Natural killer cell treated with Interleukin-12 subunit alpha and Interleukin-12 subunit beta and Interleukin-15 and Interleukin-18, amount 100 ng/mL, for 72 hours (primary cell): ENCODE data around the gene NFIA. TPM values are rescaled to one million over a fixed set of nuclear protein-coding genes. Genes with fewer than 3 reads are reported as not detected.

Experiments used
- ATAC-seq, 2 donors: fragments of 150-1000 bp; cut with Tn5 transposase in 1 of 2; sonication (Bioruptor Pico), chemical (Tn5 transposase) in 1 of 2; 2 replicates each; pipeline ENCODE4 v1.10.0; 2021
- DNase-seq: peaks from one replicate; pipeline ENCODE4 v3.0.0; 2022; ENCODE audit warnings: low spot score
- H3K27ac Mint-ChIP-seq, 2 donors: 1 replicate in 1 of 2; 2 replicates in 1 of 2; pipeline ENCODE4 v1.8.0; 2022; ENCODE audit warnings: mixed read lengths in 2 of 2, mild to moderate bottlenecking in 1 of 2, moderate library complexity in 1 of 2
- H3K27me3 Mint-ChIP-seq, 2 donors: 1 replicate in 1 of 2; 2 replicates in 1 of 2; pipeline ENCODE4 v1.8.0; 2022; ENCODE audit warnings: mixed read lengths in 2 of 2
- H3K36me3 Mint-ChIP-seq: one replicate; pipeline ENCODE4 v1.8.0; 2022; ENCODE audit warnings: mixed read lengths
- H3K4me1 Mint-ChIP-seq, 2 donors: 1 replicate in 1 of 2; 2 replicates in 1 of 2; pipeline ENCODE4 v1.8.0; 2022; ENCODE audit warnings: low read depth in 2 of 2, mixed read lengths in 2 of 2, mild to moderate bottlenecking in 1 of 2
- H3K4me3 Mint-ChIP-seq: one replicate; pipeline ENCODE4 v1.8.0; 2022; ENCODE audit warnings: mixed read lengths
- H3K9me3 Mint-ChIP-seq: 2 replicates; pipeline ENCODE4 v1.8.0; 2022; ENCODE audit warnings: mixed read lengths
- total RNA-seq, 2 donors: library from RNA; stranded (reverse); gene quantifications; one replicate each; pipeline ENCODE4 v1.2.3, GENCODE V29; 2022

Gene NFIA
- total RNA-seq, 2 donors from 2014 or later: 0.14 to 7.3 TPM

GRCh38 chr1:61419196-61419595, 336.8 kb downstream of the NFIA start:
- DNase-seq (no peak), ATAC-seq (no peak)
- H3K27me3 Mint-ChIP-seq: peaks cover 0 to 4% of the 10 kb centered on the region in 2 donors
- no peaks in the 10 kb centered on the region for H3K4me1 Mint-ChIP-seq
- no peaks in the 10 kb centered on the region for H3K36me3 Mint-ChIP-seq
- H3K4me3 Mint-ChIP-seq: no peak overlapping the region
- H3K27ac Mint-ChIP-seq: no peak overlapping the region
- no peaks in the 10 kb centered on the region for H3K9me3 Mint-ChIP-seq

GRCh38 chr1:61419657-61420056, 337.3 kb downstream of the NFIA start:
- no peak for DNase-seq

GRCh38 chr1:61420243-61420642, 337.9 kb downstream of the NFIA start:
- H3K27me3 Mint-ChIP-seq: peaks cover 0 to 4% of the 10 kb centered on the region in 2 donors
- no peak for DNase-seq
- H3K27ac Mint-ChIP-seq: no peak overlapping the region
- H3K36me3 Mint-ChIP-seq: no peaks in the 10 kb centered on the region
- H3K4me3 Mint-ChIP-seq: no peak overlapping the region
- H3K9me3 Mint-ChIP-seq: no peaks in the 10 kb centered on the region
- ATAC-seq: no peak
- H3K4me1 Mint-ChIP-seq: no peaks in the 10 kb centered on the region

More at GRCh38 chr1:61419657-61420056, 337.3 kb downstream of the NFIA start:
- H3K4me1 Mint-ChIP-seq: no peaks in the 10 kb centered on the region
- H3K36me3 Mint-ChIP-seq: no peaks in the 10 kb centered on the region
- no peaks in the 10 kb centered on the region for H3K9me3 Mint-ChIP-seq
- no peak for ATAC-seq
- H3K27ac Mint-ChIP-seq: no peak overlapping the region
- peaks cover 0 to 4% of the 10 kb centered on the region in 2 donors for H3K27me3 Mint-ChIP-seq
- H3K4me3 Mint-ChIP-seq: no peak overlapping the region

GRCh38 chr1:61420909-61421835, 338.8 kb downstream of the NFIA start:
- Mint-ChIP-seq H3K27me3 (peaks cover 0 to 4% of the 10 kb centered on the region in 2 donors), H3K4me3 (no peak overlapping the region), H3K27ac (no peak overlapping the region), H3K4me1 (no peaks in the 10 kb centered on the region), H3K9me3 (no peaks in the 10 kb centered on the region), H3K36me3 (no peaks in the 10 kb centered on the region)
- ATAC-seq (no peak), DNase-seq (no peak)

GRCh38 chr1:61423643-61424042, 341.3 kb downstream of the NFIA start:
- peaks cover 0 to 2% of the 10 kb centered on the region in 2 donors for H3K27me3 Mint-ChIP-seq
- no peak overlapping the region for H3K4me3 Mint-ChIP-seq
- DNase-seq (no peak), ATAC-seq (no peak)
- H3K9me3 Mint-ChIP-seq: no peaks in the 10 kb centered on the region
- H3K4me1 Mint-ChIP-seq: no peaks in the 10 kb centered on the region
- no peaks in the 10 kb centered on the region for H3K36me3 Mint-ChIP-seq
- no peak overlapping the region for H3K27ac Mint-ChIP-seq

GRCh38 chr1:61424382-61424781, 342.0 kb downstream of the NFIA start:
- ATAC-seq (no peak), DNase-seq (no peak)
- H3K9me3 Mint-ChIP-seq: no peaks in the 10 kb centered on the region
- H3K4me1 Mint-ChIP-seq: no peaks in the 10 kb centered on the region
- no peak overlapping the region for H3K27ac Mint-ChIP-seq
- no peak overlapping the region for H3K4me3 Mint-ChIP-seq
- peaks cover 0 to 2% of the 10 kb centered on the region in 2 donors for H3K27me3 Mint-ChIP-seq
- H3K36me3 Mint-ChIP-seq: no peaks in the 10 kb centered on the region

GRCh38 chr1:61425040-61425439, 342.7 kb downstream of the NFIA start:
- Mint-ChIP-seq H3K9me3 (no peaks in the 10 kb centered on the region), H3K27ac (no peak overlapping the region), H3K4me1 (no peaks in the 10 kb centered on the region), H3K4me3 (no peak overlapping the region), H3K36me3 (no peaks in the 10 kb centered on the region), H3K27me3 (peaks cover 0 to 5% of the 10 kb centered on the region in 2 donors)
- no peak for DNase-seq
- no peak for ATAC-seq

- H3K36me3 Mint-ChIP-seq: no peaks in the 10 kb centered on the region
- no peak for DNase-seq
- H3K27ac Mint-ChIP-seq: no peak overlapping the region
- no peak overlapping the region for H3K4me3 Mint-ChIP-seq
- H3K27me3 Mint-ChIP-seq: peaks cover 0 to 7% of the 10 kb centered on the region in 2 donors
- ATAC-seq: no peak
- no peaks in the 10 kb centered on the region for H3K4me1 Mint-ChIP-seq
- H3K9me3 Mint-ChIP-seq: no peaks in the 10 kb centered on the region
Observed at GRCh38 chr1:61426254-61426653, 343.9 kb downstream of the NFIA start.

- no peak overlapping the region for H3K27ac Mint-ChIP-seq
- peaks cover 0 to 5% of the 10 kb centered on the region in 2 donors for H3K27me3 Mint-ChIP-seq
- H3K4me1 Mint-ChIP-seq: no peaks in the 10 kb centered on the region
- H3K9me3 Mint-ChIP-seq: no peaks in the 10 kb centered on the region
- no peak for DNase-seq
- H3K4me3 Mint-ChIP-seq: no peak overlapping the region
- H3K36me3 Mint-ChIP-seq: no peaks in the 10 kb centered on the region
- no peak for ATAC-seq
Observed at GRCh38 chr1:61426885-61427284, 344.5 kb downstream of the NFIA start.

- no peaks in the 10 kb centered on the region for H3K36me3 Mint-ChIP-seq
- peaks cover 0 to 5% of the 10 kb centered on the region in 2 donors for H3K27me3 Mint-ChIP-seq
- H3K9me3 Mint-ChIP-seq: no peaks in the 10 kb centered on the region
- H3K27ac Mint-ChIP-seq: no peak overlapping the region
- ATAC-seq: no peak
- no peak for DNase-seq
- H3K4me3 Mint-ChIP-seq: no peak overlapping the region
- no peaks in the 10 kb centered on the region for H3K4me1 Mint-ChIP-seq
Observed at GRCh38 chr1:61427510-61427909, 345.1 kb downstream of the NFIA start.

GRCh38 chr1:61428146-61428545, 345.8 kb downstream of the NFIA start:
- peaks cover 0 to 5% of the 10 kb centered on the region in 2 donors for H3K27me3 Mint-ChIP-seq
- H3K27ac Mint-ChIP-seq: no peak overlapping the region
- no peak overlapping the region for H3K4me3 Mint-ChIP-seq
- H3K4me1 Mint-ChIP-seq: no peaks in the 10 kb centered on the region
- ATAC-seq: no peak
- no peaks in the 10 kb centered on the region for H3K36me3 Mint-ChIP-seq
- no peak for DNase-seq
- H3K9me3 Mint-ChIP-seq: no peaks in the 10 kb centered on the region

- H3K4me1 Mint-ChIP-seq: peaks cover 0 to 3% of the 10 kb centered on the region in 2 donors
- H3K9me3 Mint-ChIP-seq: no peaks in the 10 kb centered on the region
- H3K4me3 Mint-ChIP-seq: no peak overlapping the region
- no peaks in the 10 kb centered on the region for H3K36me3 Mint-ChIP-seq
- no peak for DNase-seq
- no peak overlapping the region for H3K27ac Mint-ChIP-seq
- ATAC-seq: no peak
- peaks cover 0 to 9% of the 10 kb centered on the region in 2 donors for H3K27me3 Mint-ChIP-seq
Observed at GRCh38 chr1:61432616-61433388, 350.4 kb downstream of the NFIA start.

GRCh38 chr1:61433646-61434045, 351.3 kb downstream of the NFIA start:
- Mint-ChIP-seq H3K36me3 (no peaks in the 10 kb centered on the region), H3K4me3 (no peak overlapping the region), H3K27me3 (peaks cover 0 to 11% of the 10 kb centered on the region in 2 donors), H3K9me3 (no peaks in the 10 kb centered on the region), H3K4me1 (peaks cover 0 to 3% of the 10 kb centered on the region in 2 donors), H3K27ac (no peak overlapping the region)
- no peak for DNase-seq
- ATAC-seq: no peak

- Mint-ChIP-seq H3K27me3 (peaks cover 0 to 11% of the 10 kb centered on the region in 2 donors), H3K27ac (no peak overlapping the region), H3K9me3 (no peaks in the 10 kb centered on the region), H3K4me1 (peaks cover 0 to 3% of the 10 kb centered on the region in 2 donors), H3K36me3 (no peaks in the 10 kb centered on the region), H3K4me3 (no peak overlapping the region)
- DNase-seq: no peak
- no peak for ATAC-seq
Observed at GRCh38 chr1:61434276-61434675, 351.9 kb downstream of the NFIA start.
